PC-9 (cell line): Measurements from ENCODE around the gene TRIP12. TPM values are rescaled to one million over a fixed set of nuclear protein-coding genes. Genes with fewer than 3 reads are reported as not detected.
"Not testable (repeated sequence)": the region's sequence is repeated elsewhere in the genome, so short reads cannot be mapped to it uniquely, and the experiment has no call there.

ENCODE experiments used
- BruUV-seq: library from RNA; stranded (reverse); fragments of 400-500 nt; replicated peaks from 2 replicates; lab custom pipeline; 2021; lab: Mats Ljungman, UMichigan
- CTCF ChIA-PET: fragments of 300-600 bp; sonication (Branson Sonifier 250); formaldehyde crosslinking; loops from one replicate; lab custom pipeline; 2022; ENCODE audit warnings: antibody characterized with exemption; lab: Charles Lee
- POLR2A ChIA-PET: fragments of 300-600 bp; sonication (Branson Sonifier 250); formaldehyde crosslinking; loops from one replicate; lab custom pipeline; 2022; ENCODE audit warnings: antibody characterized with exemption; ENCODE audit not compliant: unreplicated experiment; lab: Charles Lee
- DNase-seq, 2 experiments: peaks; one replicate each; pipeline versions ENCODE4 v3.0.0 to v3.0.0-alpha.2; 2015 to 2022; ENCODE audit warnings: mixed read lengths in 1 of 2
- H2AFZ ChIP-seq: fragments of 200-600 bp; sonication (generic); 2 replicates; pipeline ENCODE4 v1.8.1; 2017; ENCODE audit warnings: antibody characterized with exemption
- H3F3A ChIP-seq: fragments of 200-600 bp; sonication (generic); 2 replicates; pipeline ENCODE4 v1.8.1; 2017; ENCODE audit warnings: antibody characterized with exemption, mild to moderate bottlenecking, low read depth; ENCODE audit not compliant: insufficient read depth
- H3K27ac ChIP-seq: fragments of 200-600 bp; sonication (generic); 2 replicates; pipeline ENCODE4 v1.6.1; 2016; ENCODE audit warnings: mixed run types
- H3K27me3 ChIP-seq: fragments of 200-600 bp; sonication (generic); 2 replicates; pipeline ENCODE4 v1.6.1; 2016; ENCODE audit warnings: low read depth, mixed run types; ENCODE audit not compliant: insufficient read depth
- H3K36me3 ChIP-seq: fragments of 200-600 bp; sonication (generic); 2 replicates; pipeline ENCODE4 v1.6.1; 2016; ENCODE audit warnings: low read depth, mixed run types
- H3K4me1 ChIP-seq: fragments of 200-600 bp; sonication (generic); replicated peaks from 2 replicates; pipeline ENCODE4 v1.6.1; 2016; ENCODE audit warnings: mixed run types; ENCODE audit not compliant: insufficient read depth
- H3K4me2 ChIP-seq: fragments of 200-600 bp; sonication (generic); 2 replicates; pipeline ENCODE4 v1.6.1; 2017; ENCODE audit warnings: mixed run types
- H3K4me3 ChIP-seq: fragments of 200-600 bp; sonication (generic); 2 replicates; pipeline ENCODE4 v1.6.1; 2016; ENCODE audit warnings: mixed run types
- H3K79me2 ChIP-seq: fragments of 200-600 bp; sonication (generic); 2 replicates; pipeline ENCODE4 v1.6.1; 2017; ENCODE audit warnings: low read depth, mixed run types
- H3K9me2 ChIP-seq: fragments of 200-600 bp; sonication (generic); 2 replicates; pipeline ENCODE4 v1.8.1; 2017; ENCODE audit warnings: mild to moderate bottlenecking; ENCODE audit not compliant: insufficient read depth
- H3K9me3 ChIP-seq: fragments of 200-600 bp; sonication (generic); 2 replicates; pipeline ENCODE4 v1.8.1; 2016; ENCODE audit warnings: low read depth; ENCODE audit not compliant: insufficient read depth
- H4K20me1 ChIP-seq: fragments of 200-600 bp; sonication (generic); 2 replicates; pipeline ENCODE4 v1.8.1; 2017; ENCODE audit not compliant: insufficient read depth
- CTCF ChIP-seq: fragments of 200-600 bp; sonication (generic); conservative IDR thresholded peaks from 2 replicates; pipeline ENCODE4 v1.6.1; 2017; ENCODE audit warnings: mixed run types, antibody characterized with exemption, mild to moderate bottlenecking, moderate library complexity
- EZH2 ChIP-seq: fragments of 200-600 bp; sonication (generic); IDR thresholded peaks from 2 replicates; pipeline ENCODE4 v1.8.0; 2017; ENCODE audit warnings: antibody characterized with exemption, low read depth
- intact Hi-C: fragments of 100-400 bp; cut with micrococcal nuclease; formaldehyde crosslinking; loops from one replicate; pipeline ENCODE4 v1.10.0; 2022; ENCODE audit not compliant: unreplicated experiment
- total RNA-seq: library from RNA; stranded (reverse); gene quantifications from 2 replicates; pipeline ENCODE4 v1.2.3, GENCODE V29; 2021

Gene TRIP12
- total RNA-seq, 1 experiment from 2014 or later: 226 TPM

DNA sequence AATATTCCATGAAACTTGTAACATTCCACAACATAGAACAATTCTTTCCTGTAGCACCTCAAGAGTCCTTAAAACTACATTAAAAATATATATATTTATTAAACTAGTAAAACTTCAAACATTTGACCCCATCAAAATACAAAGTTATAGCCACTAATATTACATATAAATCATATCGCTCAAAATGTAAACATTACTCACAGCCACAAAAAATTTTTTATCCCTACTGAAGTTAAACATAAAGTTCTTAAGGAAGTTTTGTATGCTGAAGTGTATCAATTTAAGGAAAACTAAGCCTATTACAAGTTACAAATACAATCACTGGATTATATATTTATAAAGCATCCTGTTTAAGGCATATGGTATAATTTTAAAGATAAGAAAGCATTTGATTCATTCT, 127.2 kb downstream of the TRIP12 start:
- Histone ChIP-seq H3K79me2 (no peaks in the 10 kb centered on the region), H3K27me3 (no peaks in the 10 kb centered on the region), H4K20me1 (peaks cover 10% of the 10 kb centered on the region; the same call in 1 of the 2 replicates), H3K9me2 (no peaks in the 10 kb centered on the region), H3K4me1 (no peaks in the 10 kb centered on the region), H3K27ac (no peak overlapping the region), H3K9me3 (no peaks in the 10 kb centered on the region; the same call in 1 of the 2 replicates), H3F3A (peaks cover 4% of the 10 kb centered on the region; the same call in 1 of the 2 replicates), H2AFZ (no peak overlapping the region), H3K4me3 (no peak overlapping the region), H3K36me3 (peaks cover 60% of the 10 kb centered on the region), H3K4me2 (no peak overlapping the region)
- TF ChIP-seq EZH2 (no peak), CTCF (no peak)
- CTCF ChIA-PET: no interaction called here
- POLR2A ChIA-PET: no interaction called here
- no TSS peak for BruUV-seq
- intact Hi-C loops: no loop called here
- DNase-seq: no peak

- H3K27me3 ChIP-seq, H2AFZ ChIP-seq, POLR2A ChIA-PET, H4K20me1 ChIP-seq, intact Hi-C loops, H3K4me3 ChIP-seq, DNase-seq, H3F3A ChIP-seq, H3K79me2 ChIP-seq, H3K9me2 ChIP-seq, H3K4me2 ChIP-seq, H3K9me3 ChIP-seq, H3K27ac ChIP-seq, H3K4me1 ChIP-seq, BruUV-seq: not testable (repeated sequence)
- CTCF ChIA-PET: interaction anchor here (0.7 kb wide), 1 partner anchor 15 kb away, joined by 23 read pairs; no protein-coding TSS in a partner anchor
- peaks cover 49% of the 10 kb centered on the region for H3K36me3 ChIP-seq
Measured at GRCh38 chr2:229786289-229786688, 135.5 kb downstream of the TRIP12 start.

DNA sequence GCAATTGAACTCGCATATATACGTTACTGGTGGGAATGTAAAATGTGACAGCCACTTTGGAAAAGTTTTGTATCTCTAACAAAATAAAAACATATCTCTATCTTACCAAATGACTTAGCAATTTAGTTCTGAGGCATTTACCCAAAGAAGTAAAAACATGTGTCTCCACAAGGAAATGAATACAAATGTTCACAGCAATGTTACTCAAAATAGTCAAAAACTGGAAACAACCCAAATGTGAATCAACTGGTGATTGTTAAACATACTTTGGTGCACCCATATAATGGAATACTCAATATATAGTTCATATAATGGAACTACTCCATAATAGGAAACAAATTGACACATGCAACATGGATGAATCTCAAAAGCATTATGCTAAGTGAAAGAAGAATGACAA, 137.0 kb downstream of the TRIP12 start:
- intact Hi-C loops: loop anchor here (5.0 kb wide), 1 partner anchor 283 kb away; the partner anchor contains the start of gene SLC16A14

More for the DNA sequence above, 137.0 kb downstream of the TRIP12 start:
- peaks cover 10% of the 10 kb centered on the region for H3K4me1 ChIP-seq
- H3K9me3 ChIP-seq: no peaks in the 10 kb centered on the region
- H2AFZ ChIP-seq: no peak overlapping the region
- H3K27me3 ChIP-seq: no peaks in the 10 kb centered on the region
- no peaks in the 10 kb centered on the region for H3K9me2 ChIP-seq
- H3K27ac ChIP-seq: no peak overlapping the region
- DNase-seq: no peak
- ChIA-PET POLR2A (no interaction called here), CTCF (no interaction called here)
- peaks cover 45% of the 10 kb centered on the region for H3K36me3 ChIP-seq
- H3K4me2 ChIP-seq: no peak overlapping the region
- no TSS peak for BruUV-seq
- H3K79me2 ChIP-seq: no peaks in the 10 kb centered on the region
- no peak overlapping the region for H3K4me3 ChIP-seq
- H3F3A ChIP-seq: peaks cover 13% of the 10 kb centered on the region
- peaks cover 6% of the 10 kb centered on the region for H4K20me1 ChIP-seq
- no peak for TF ChIP-seq CTCF
- no peak for TF ChIP-seq EZH2
